Nephron progenitor cell (in vitro differentiated cells): ENCODE measurements around the gene RABGGTA.

ENCODE experiments used
- DNase-seq: peaks from one replicate; pipeline ENCODE4 v3.0.0; 2021
- H3K27ac Mint-ChIP-seq: 2 replicates; pipeline ENCODE4 v1.8.0; 2021; ENCODE audit warnings: mild to moderate bottlenecking, moderate library complexity, mixed read lengths
- H3K27me3 Mint-ChIP-seq: 2 replicates; pipeline ENCODE4 v1.8.0; 2021; ENCODE audit warnings: mild to moderate bottlenecking, low read depth, mixed read lengths; ENCODE audit not compliant: poor library complexity
- H3K36me3 Mint-ChIP-seq: 2 replicates; pipeline ENCODE4 v1.8.0; 2021; ENCODE audit warnings: low read depth, mixed read lengths
- H3K4me1 Mint-ChIP-seq: 2 replicates; pipeline ENCODE4 v1.8.0; 2021; ENCODE audit warnings: mixed read lengths
- H3K4me3 Mint-ChIP-seq: 2 replicates; pipeline ENCODE4 v1.8.0; 2021; ENCODE audit warnings: mild to moderate bottlenecking, moderate library complexity, mixed read lengths
- H3K9me3 Mint-ChIP-seq: 2 replicates; pipeline ENCODE4 v1.8.0; 2021; ENCODE audit warnings: mild to moderate bottlenecking, moderate library complexity, mixed read lengths
- TF ChIP-seq, protein P1 (sequence below): fragments of 200-600 bp; sonication (generic); IDR thresholded peaks from 2 replicates; pipeline ENCODE4 v1.5.0; 2021; ENCODE audit warnings: antibody characterized with exemption

RABGGTA gene

DNA sequence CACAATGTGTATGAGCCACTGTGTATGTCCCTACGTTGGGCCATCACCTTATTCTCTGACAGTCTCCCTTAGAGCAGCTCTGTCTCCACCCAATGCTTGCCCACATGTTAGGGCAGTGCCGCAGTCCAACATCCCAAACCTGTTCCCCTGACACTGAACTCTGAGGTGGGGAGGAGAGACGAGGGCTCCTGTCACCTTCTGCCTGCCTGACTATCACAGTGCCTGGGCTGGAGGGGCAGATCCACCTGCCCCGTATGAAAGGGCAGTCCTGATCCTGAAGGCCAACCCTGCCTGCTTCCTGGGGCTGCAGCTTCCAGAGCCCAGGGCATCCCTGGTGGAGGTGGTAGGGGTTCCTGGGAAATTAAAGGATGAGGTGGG is 10.6 kb downstream of the RABGGTA start:
- Mint-ChIP-seq H3K27me3 (peaks cover 2% of the 10 kb centered on the region), H3K36me3 (no peaks in the 10 kb centered on the region), H3K4me3 (no peak overlapping the region), H3K9me3 (no peaks in the 10 kb centered on the region), H3K27ac (no peak overlapping the region), H3K4me1 (no peaks in the 10 kb centered on the region)
- no peak for DNase-seq
- TF ChIP-seq, protein P1, sequence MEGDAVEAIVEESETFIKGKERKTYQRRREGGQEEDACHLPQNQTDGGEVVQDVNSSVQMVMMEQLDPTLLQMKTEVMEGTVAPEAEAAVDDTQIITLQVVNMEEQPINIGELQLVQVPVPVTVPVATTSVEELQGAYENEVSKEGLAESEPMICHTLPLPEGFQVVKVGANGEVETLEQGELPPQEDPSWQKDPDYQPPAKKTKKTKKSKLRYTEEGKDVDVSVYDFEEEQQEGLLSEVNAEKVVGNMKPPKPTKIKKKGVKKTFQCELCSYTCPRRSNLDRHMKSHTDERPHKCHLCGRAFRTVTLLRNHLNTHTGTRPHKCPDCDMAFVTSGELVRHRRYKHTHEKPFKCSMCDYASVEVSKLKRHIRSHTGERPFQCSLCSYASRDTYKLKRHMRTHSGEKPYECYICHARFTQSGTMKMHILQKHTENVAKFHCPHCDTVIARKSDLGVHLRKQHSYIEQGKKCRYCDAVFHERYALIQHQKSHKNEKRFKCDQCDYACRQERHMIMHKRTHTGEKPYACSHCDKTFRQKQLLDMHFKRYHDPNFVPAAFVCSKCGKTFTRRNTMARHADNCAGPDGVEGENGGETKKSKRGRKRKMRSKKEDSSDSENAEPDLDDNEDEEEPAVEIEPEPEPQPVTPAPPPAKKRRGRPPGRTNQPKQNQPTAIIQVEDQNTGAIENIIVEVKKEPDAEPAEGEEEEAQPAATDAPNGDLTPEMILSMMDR, result no peak

GRCh38 chr14:24260026-24260779 is 11.2 kb downstream of the RABGGTA start:
- Mint-ChIP-seq H3K27me3 (peaks cover 2% of the 10 kb centered on the region), H3K4me3 (no peak overlapping the region), H3K9me3 (no peaks in the 10 kb centered on the region), H3K27ac (no peak overlapping the region), H3K4me1 (no peaks in the 10 kb centered on the region), H3K36me3 (no peaks in the 10 kb centered on the region)
- no peak for DNase-seq
- TF ChIP-seq, protein P1, result no peak

- DNase-seq, result no peak
- H3K4me1 Mint-ChIP-seq, result no peaks in the 10 kb centered on the region
- no peaks in the 10 kb centered on the region for H3K36me3 Mint-ChIP-seq
- H3K9me3 Mint-ChIP-seq, result no peaks in the 10 kb centered on the region
- no peak overlapping the region for H3K27ac Mint-ChIP-seq
- peaks cover 2% of the 10 kb centered on the region for H3K27me3 Mint-ChIP-seq
- TF ChIP-seq, protein P1, result no peak
- H3K4me3 Mint-ChIP-seq, result no peak overlapping the region
Measured at GRCh38 chr14:24259282-24260025, 11.9 kb downstream of the RABGGTA start.

- no peak overlapping the region for H3K4me3 Mint-ChIP-seq
Measured at GRCh38 chr14:24258548-24259265, 12.7 kb downstream of the RABGGTA start.

GRCh38 chr14:24258119-24258518 is 13.3 kb downstream of the RABGGTA start:
- Mint-ChIP-seq H3K36me3 (no peaks in the 10 kb centered on the region), H3K27ac (no peak overlapping the region), H3K4me3 (no peak overlapping the region), H3K27me3 (peaks cover 2% of the 10 kb centered on the region), H3K9me3 (no peaks in the 10 kb centered on the region), H3K4me1 (no peaks in the 10 kb centered on the region)
- TF ChIP-seq, protein P1, result no peak
- DNase-seq, result no peak

More at GRCh38 chr14:24258548-24259265, 12.7 kb downstream of the RABGGTA start:
- no peak for DNase-seq
- TF ChIP-seq, protein P1, result no peak
- Mint-ChIP-seq H3K4me1 (no peaks in the 10 kb centered on the region), H3K27ac (no peak overlapping the region), H3K9me3 (no peaks in the 10 kb centered on the region), H3K36me3 (no peaks in the 10 kb centered on the region), H3K27me3 (peaks cover 2% of the 10 kb centered on the region)
